HEK293 (cell line): ENCODE data around the gene SLC10A1.

ENCODE experiments used
- MYNN ChIP-seq: fragments of 450-650 bp; formaldehyde crosslinking; IDR thresholded peaks from 2 replicates; pipeline ENCODE4 v1.5.1; 2016; ENCODE audit warnings: missing biosample characterization, missing genetic modification characterization, borderline replicate concordance
- ZNF704 ChIP-seq: fragments of 450-650 bp; formaldehyde crosslinking; IDR thresholded peaks from 2 replicates; pipeline ENCODE4 v1.5.1; 2016; ENCODE audit warnings: missing biosample characterization, missing genetic modification characterization
- TF ChIP-seq, protein P1 (sequence below): fragments of 450-650 bp; formaldehyde crosslinking; IDR thresholded peaks from 2 replicates; pipeline ENCODE4 v1.5.1; 2016; ENCODE audit warnings: missing biosample characterization, missing genetic modification characterization
- TF ChIP-seq, protein P2 (sequence below): fragments of 450-650 bp; formaldehyde crosslinking; IDR thresholded peaks from 2 replicates; pipeline ENCODE4 v1.5.1; 2016; ENCODE audit warnings: missing biosample characterization, missing genetic modification characterization, low read depth

GRCh38 chr14:69755296-69755695 lies 41.7 kb downstream of the SLC10A1 start:
- TF ChIP-seq, protein P1, sequence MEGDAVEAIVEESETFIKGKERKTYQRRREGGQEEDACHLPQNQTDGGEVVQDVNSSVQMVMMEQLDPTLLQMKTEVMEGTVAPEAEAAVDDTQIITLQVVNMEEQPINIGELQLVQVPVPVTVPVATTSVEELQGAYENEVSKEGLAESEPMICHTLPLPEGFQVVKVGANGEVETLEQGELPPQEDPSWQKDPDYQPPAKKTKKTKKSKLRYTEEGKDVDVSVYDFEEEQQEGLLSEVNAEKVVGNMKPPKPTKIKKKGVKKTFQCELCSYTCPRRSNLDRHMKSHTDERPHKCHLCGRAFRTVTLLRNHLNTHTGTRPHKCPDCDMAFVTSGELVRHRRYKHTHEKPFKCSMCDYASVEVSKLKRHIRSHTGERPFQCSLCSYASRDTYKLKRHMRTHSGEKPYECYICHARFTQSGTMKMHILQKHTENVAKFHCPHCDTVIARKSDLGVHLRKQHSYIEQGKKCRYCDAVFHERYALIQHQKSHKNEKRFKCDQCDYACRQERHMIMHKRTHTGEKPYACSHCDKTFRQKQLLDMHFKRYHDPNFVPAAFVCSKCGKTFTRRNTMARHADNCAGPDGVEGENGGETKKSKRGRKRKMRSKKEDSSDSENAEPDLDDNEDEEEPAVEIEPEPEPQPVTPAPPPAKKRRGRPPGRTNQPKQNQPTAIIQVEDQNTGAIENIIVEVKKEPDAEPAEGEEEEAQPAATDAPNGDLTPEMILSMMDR (tag by site-specific recombination) = no peak
- TF ChIP-seq MYNN (tag by site-specific recombination) = no peak
- TF ChIP-seq, protein P2, sequence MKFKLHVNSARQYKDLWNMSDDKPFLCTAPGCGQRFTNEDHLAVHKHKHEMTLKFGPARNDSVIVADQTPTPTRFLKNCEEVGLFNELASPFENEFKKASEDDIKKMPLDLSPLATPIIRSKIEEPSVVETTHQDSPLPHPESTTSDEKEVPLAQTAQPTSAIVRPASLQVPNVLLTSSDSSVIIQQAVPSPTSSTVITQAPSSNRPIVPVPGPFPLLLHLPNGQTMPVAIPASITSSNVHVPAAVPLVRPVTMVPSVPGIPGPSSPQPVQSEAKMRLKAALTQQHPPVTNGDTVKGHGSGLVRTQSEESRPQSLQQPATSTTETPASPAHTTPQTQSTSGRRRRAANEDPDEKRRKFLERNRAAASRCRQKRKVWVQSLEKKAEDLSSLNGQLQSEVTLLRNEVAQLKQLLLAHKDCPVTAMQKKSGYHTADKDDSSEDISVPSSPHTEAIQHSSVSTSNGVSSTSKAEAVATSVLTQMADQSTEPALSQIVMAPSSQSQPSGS (tag by site-specific recombination) = no peak
- TF ChIP-seq ZNF704 (tag by site-specific recombination) = no peak
